GM19035 (cell line): Measurements from ENCODE around the gene B4GALNT2.
"Not testable (repeated sequence)": the region's sequence is repeated elsewhere in the genome, so short reads cannot be mapped to it uniquely, and the experiment has no call there.

Experiments
- ATAC-seq: cut with Tn5 transposase; IDR thresholded peaks from one replicate; pipeline ENCODE4 v1.9.1; 2021; ENCODE audit not compliant: unreplicated experiment

The B4GALNT2 gene

GRCh38 chr17:49120166-49120565, 12.4 kb upstream of the B4GALNT2 start:
- ATAC-seq, result no peak

GRCh38 chr17:49121696-49122292, 10.8 kb upstream of the B4GALNT2 start:
- ATAC-seq, result no peak

GRCh38 chr17:49122566-49122965, 10.0 kb upstream of the B4GALNT2 start:
- no peak for ATAC-seq

GRCh38 chr17:49123061-49123460, 9.5 kb upstream of the B4GALNT2 start:
- no peak for ATAC-seq

GRCh38 chr17:49125449-49125848, 7.1 kb upstream of the B4GALNT2 start:
- no peak for ATAC-seq

GRCh38 chr17:49126183-49126859, 6.2 kb upstream of the B4GALNT2 start:
- not testable (repeated sequence) for ATAC-seq

GRCh38 chr17:49129359-49129950, 3.1 kb upstream of the B4GALNT2 start:
- ATAC-seq, result not testable (repeated sequence)

GRCh38 chr17:49130891-49131290, 1.7 kb upstream of the B4GALNT2 start:
- ATAC-seq, result no peak

- no peak for ATAC-seq
These were observed 261 bp upstream of the B4GALNT2 start for GRCh38 chr17:49132317-49132698.

GRCh38 chr17:49136335-49136734, 3.8 kb downstream of the B4GALNT2 start:
- no peak for ATAC-seq

GRCh38 chr17:49145654-49146053, 13.1 kb downstream of the B4GALNT2 start:
- not testable (repeated sequence) for ATAC-seq

- no peak for ATAC-seq
These were observed 14.2 kb downstream of the B4GALNT2 start for GRCh38 chr17:49146620-49147306.

- no peak for ATAC-seq
These were observed 15.6 kb downstream of the B4GALNT2 start for GRCh38 chr17:49148171-49148570.

GRCh38 chr17:49151996-49152395, 19.4 kb downstream of the B4GALNT2 start:
- ATAC-seq, result no peak

- ATAC-seq, result no peak
These were observed 23.7 kb downstream of the B4GALNT2 start for GRCh38 chr17:49156256-49156655.

GRCh38 chr17:49157784-49158183, 25.2 kb downstream of the B4GALNT2 start:
- ATAC-seq, result no peak

- ATAC-seq, result no peak
These were observed 30.3 kb downstream of the B4GALNT2 start for GRCh38 chr17:49162866-49163265.

GRCh38 chr17:49165143-49165542, 32.6 kb downstream of the B4GALNT2 start:
- ATAC-seq, result no peak

- ATAC-seq, result no peak
These were observed 36.1 kb downstream of the B4GALNT2 start for GRCh38 chr17:49168706-49169105.

- no peak for ATAC-seq
These were observed 37.6 kb downstream of the B4GALNT2 start for GRCh38 chr17:49170216-49170615.

- not testable (repeated sequence) for ATAC-seq
These were observed 38.1 kb downstream of the B4GALNT2 start for GRCh38 chr17:49170711-49171110.

GRCh38 chr17:49175978-49176377, 43.4 kb downstream of the B4GALNT2 start:
- not testable (repeated sequence) for ATAC-seq
